ENCODE measurements around the gene CRYGA.
"Not testable (repeated sequence)": the region's sequence is repeated elsewhere in the genome, so short reads cannot be mapped to it uniquely, and the experiment has no call there.

The CRYGA gene

GRCh38 chr2:208164951-208165755 is 1.8 kb upstream of the CRYGA start:
- no peak for DNase-seq

- no peak for DNase-seq
Observed at GRCh38 chr2:208156439-208156838, 7.0 kb downstream of the CRYGA start.

GRCh38 chr2:208153156-208153555 is 10.2 kb downstream of the CRYGA start:
- no peak for DNase-seq

- DNase-seq = no peak
Observed at GRCh38 chr2:208150956-208151355, 12.4 kb downstream of the CRYGA start.

- DNase-seq = no peak
Observed at GRCh38 chr2:208150094-208150493, 13.3 kb downstream of the CRYGA start.

GRCh38 chr2:208148803-208149202 is 14.6 kb downstream of the CRYGA start:
- DNase-seq = no peak

- no peak for DNase-seq
Observed at GRCh38 chr2:208147759-208148158, 15.6 kb downstream of the CRYGA start.

- no peak for DNase-seq
Observed at GRCh38 chr2:208147008-208147407, 16.4 kb downstream of the CRYGA start.

GRCh38 chr2:208146006-208146405 is 17.4 kb downstream of the CRYGA start, which contains the start of gene CRYGB:
Gene CRYGB (minus strand): TSS chr2:208146158. CDS start chr2:208146120, 38 bp downstream.
- DNase-seq = no peak

GRCh38 chr2:208142925-208143799 is 20.2 kb downstream of the CRYGA start:
- DNase-seq = no peak

- no peak for DNase-seq
Observed at GRCh38 chr2:208142240-208142924, 21.0 kb downstream of the CRYGA start.

GRCh38 chr2:208139447-208139846 is 23.9 kb downstream of the CRYGA start:
- no peak for DNase-seq

GRCh38 chr2:208138334-208138733 is 25.1 kb downstream of the CRYGA start:
- not testable (repeated sequence) for DNase-seq

- no peak for DNase-seq
Observed at GRCh38 chr2:208136716-208137094, 26.7 kb downstream of the CRYGA start.

- DNase-seq = no peak
Observed at GRCh38 chr2:208135794-208136715, 27.3 kb downstream of the CRYGA start.

- no peak for DNase-seq
Observed at GRCh38 chr2:208134928-208135586, 28.3 kb downstream of the CRYGA start.

- no peak for DNase-seq
Observed at GRCh38 chr2:208130712-208131110, 32.7 kb downstream of the CRYGA start.

GRCh38 chr2:208129744-208130711 is 33.4 kb downstream of the CRYGA start, which contains the start of gene CRYGC:
Gene CRYGC (minus strand): TSS chr2:208129828. CDS start chr2:208129792, 36 bp downstream.
- no peak for DNase-seq

- no peak for DNase-seq
Observed at GRCh38 chr2:208128136-208128535, 35.3 kb downstream of the CRYGA start.

- DNase-seq = no peak
Observed at GRCh38 chr2:208127090-208127489, 36.3 kb downstream of the CRYGA start.
